Measurements from ENCODE around the gene CGA.

Gene CGA

DNA sequence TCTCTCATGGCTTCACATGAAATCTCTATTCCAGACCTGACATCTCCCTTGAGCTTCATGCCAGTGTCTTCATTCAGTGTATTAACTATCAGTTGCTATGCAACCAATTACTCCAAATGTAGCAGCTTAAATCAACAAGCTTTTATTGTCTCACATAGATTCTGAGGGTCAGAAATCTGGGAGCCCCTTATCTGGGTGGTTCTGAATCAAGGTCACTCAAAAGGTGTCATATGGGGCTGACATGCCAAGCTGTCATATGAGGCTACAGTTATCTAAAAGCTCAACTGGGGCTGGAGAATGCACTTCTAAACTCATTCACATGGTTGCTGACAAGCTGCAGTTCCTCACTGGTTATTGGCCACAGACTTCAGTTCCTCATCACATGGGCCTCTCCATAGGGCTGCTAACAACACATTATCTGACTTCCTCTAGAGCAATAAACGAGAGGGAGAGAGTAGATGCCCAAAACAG, 7.3 kb upstream of the CGA start:
- H3K27ac ChIP-seq = no peak overlapping the region
- TF ChIP-seq, protein P1, sequence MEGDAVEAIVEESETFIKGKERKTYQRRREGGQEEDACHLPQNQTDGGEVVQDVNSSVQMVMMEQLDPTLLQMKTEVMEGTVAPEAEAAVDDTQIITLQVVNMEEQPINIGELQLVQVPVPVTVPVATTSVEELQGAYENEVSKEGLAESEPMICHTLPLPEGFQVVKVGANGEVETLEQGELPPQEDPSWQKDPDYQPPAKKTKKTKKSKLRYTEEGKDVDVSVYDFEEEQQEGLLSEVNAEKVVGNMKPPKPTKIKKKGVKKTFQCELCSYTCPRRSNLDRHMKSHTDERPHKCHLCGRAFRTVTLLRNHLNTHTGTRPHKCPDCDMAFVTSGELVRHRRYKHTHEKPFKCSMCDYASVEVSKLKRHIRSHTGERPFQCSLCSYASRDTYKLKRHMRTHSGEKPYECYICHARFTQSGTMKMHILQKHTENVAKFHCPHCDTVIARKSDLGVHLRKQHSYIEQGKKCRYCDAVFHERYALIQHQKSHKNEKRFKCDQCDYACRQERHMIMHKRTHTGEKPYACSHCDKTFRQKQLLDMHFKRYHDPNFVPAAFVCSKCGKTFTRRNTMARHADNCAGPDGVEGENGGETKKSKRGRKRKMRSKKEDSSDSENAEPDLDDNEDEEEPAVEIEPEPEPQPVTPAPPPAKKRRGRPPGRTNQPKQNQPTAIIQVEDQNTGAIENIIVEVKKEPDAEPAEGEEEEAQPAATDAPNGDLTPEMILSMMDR (IDR thresholded peaks at IDR 0.05) = no peak
- no peak for DNase-seq (ENCODE audit: low spot score)
- no peak overlapping the region for H3K4me3 ChIP-seq

DNA sequence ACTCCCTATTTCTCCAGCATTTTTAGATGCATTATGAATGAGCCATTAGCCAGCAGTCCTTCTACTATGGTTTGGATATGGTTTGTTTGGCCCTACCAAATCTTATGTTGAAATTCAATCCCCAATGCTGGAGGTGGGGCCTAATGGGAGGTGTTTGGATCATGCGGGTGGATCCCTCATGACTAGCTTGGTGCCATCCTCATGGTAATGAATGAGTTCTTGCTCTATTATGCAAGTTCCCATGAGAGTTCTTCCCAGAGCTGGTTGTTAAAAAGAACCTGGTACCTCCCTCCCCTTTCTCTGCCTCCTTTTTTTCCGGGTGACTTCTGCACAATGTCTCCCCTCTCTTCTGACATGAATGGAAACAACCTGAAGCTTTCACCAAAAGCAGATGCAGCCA, 6.2 kb upstream of the CGA start:
- no peak overlapping the region for H3K27ac ChIP-seq
- DNase-seq (ENCODE audit: low spot score) = no peak
- TF ChIP-seq, protein P1 (IDR thresholded peaks at IDR 0.05) = no peak
- H3K4me3 ChIP-seq = no peak overlapping the region

GRCh38 chr6:87100216-87100615, 5.3 kb upstream of the CGA start:
- Histone ChIP-seq H3K27ac (no peak overlapping the region), H3K4me3 (no peak overlapping the region)
- TF ChIP-seq, protein P1 (IDR thresholded peaks at IDR 0.05) = no peak
- no peak for DNase-seq (ENCODE audit: low spot score)

DNA sequence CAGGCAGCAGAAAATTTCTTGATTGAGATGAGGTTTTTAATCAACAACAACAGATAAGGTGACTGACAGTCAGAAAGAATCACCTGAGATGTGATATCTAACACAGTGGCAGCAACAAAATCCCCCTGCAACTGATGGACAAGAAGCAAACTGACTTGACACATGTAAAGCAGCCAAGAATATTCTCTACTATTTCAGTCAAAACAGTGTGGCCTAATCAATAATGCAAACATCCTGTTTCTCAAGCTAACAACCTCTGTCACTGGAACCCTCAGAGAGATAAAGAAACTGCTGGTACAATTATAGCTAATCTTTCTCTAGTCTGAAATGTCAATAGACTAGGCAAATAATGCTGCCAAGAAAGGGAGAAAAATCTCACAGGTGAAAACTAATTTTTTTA, 4.6 kb upstream of the CGA start:
- Histone ChIP-seq H3K27ac (no peak overlapping the region), H3K4me3 (no peak overlapping the region)
- TF ChIP-seq, protein P1 (IDR thresholded peaks at IDR 0.05) = no peak
- no peak for DNase-seq (ENCODE audit: low spot score)

GRCh38 chr6:87094576-87094975, 330 bp downstream of the CGA start:
- TF ChIP-seq, protein P1 (IDR thresholded peaks at IDR 0.05) = no peak
- no peak overlapping the region for H3K27ac ChIP-seq
- no peak overlapping the region for H3K4me3 ChIP-seq
- DNase-seq (ENCODE audit: low spot score) = no peak

- TF ChIP-seq, protein P1 (IDR thresholded peaks at IDR 0.05) = no peak
- no peak for DNase-seq (ENCODE audit: low spot score)
- H3K4me3 ChIP-seq = no peak overlapping the region
These were observed 1.3 kb downstream of the CGA start for GRCh38 chr6:87093651-87094050.

GRCh38 chr6:87093199-87093598, 1.7 kb downstream of the CGA start:
- H3K4me3 ChIP-seq = no peak overlapping the region
- TF ChIP-seq, protein P1 (IDR thresholded peaks at IDR 0.05) = no peak
- H3K27ac ChIP-seq = no peak overlapping the region
- DNase-seq (ENCODE audit: low spot score) = no peak

More at GRCh38 chr6:87093651-87094050, 1.3 kb downstream of the CGA start:
- no peak overlapping the region for H3K27ac ChIP-seq
